ENCODE measurements around the gene SKI.

The SKI gene

DNA sequence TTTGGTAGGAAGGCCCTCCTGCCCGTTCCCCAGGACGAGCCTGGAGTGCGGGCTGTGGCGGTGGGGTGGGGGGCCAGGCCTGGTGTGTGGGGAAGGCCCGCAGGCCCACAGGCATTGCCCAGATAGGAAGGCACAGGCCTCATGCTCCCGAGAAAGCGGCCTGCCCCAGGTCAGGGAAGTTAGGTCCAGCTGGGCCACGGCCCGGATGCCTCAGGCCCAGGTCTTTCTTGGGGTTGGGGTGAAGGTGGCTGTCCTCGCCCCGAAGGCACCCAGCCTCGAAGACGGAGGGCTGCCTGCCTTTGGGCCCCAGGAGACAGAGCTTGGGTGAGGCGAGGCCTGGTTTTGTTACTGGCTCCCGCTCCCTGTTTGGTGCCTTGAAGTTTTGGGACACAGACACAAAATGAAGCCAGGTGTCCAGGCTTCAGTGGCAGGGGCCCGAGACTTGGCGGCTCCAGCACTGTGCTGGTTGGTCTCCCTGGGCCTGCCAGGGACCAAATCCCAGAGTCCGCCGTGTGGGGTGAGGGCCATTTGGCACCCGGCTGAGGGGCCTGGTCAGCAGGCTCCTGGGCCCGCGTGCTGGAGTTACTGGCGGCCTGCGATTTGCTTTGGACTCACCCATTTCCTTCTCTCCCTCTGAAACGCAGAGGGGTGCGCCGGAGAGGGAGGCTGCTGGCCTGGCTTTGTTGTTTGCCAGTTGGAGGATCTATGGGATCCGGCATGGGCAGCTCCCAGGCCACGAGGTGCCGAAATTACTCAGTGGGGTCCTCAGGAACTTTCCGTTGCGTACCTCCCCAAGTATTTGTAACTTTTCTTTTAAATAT is 2.0 kb downstream of the SKI start:
- DNase-seq (ENCODE audit: low read depth): peak; percentile 65

DNA sequence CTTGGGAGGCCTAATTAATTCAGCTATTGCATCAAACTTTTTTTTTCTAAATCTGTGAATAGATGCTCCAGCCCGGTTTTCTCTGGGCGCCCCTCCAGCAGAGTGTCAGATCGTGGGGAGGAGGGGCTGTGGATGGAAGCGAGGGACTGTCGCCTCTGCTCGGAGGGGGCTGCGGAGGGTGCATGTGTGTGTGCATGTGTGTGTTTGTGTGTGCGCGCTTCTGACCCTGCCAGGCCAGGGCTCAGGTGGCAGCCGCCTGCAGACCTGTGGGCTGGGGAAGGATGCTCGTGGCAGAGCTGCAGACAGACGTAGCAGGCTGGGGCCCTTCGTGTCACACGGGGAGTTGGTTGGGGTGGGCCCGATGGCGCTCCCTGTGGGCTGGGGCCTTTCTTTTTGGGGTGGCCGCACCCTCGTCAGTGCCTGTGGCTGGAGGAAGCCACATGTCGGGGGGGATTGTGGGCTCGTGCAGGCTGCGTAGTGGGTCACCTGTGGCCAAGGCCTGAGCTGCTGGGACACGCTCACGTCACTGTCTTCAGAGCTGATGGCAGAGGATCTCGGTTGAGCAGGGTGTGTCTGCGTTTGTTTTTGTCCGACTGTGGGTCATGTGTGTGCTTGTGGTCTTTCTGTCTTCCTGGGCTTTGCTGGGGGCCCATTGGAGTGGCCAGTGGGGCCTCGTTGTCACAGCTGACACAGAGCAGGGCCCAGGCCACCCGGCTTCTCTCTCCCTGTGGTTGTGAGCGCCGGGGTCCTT is 2.8 kb downstream of the SKI start:
- DNase-seq (ENCODE audit: low read depth): peak; percentile 34

DNA sequence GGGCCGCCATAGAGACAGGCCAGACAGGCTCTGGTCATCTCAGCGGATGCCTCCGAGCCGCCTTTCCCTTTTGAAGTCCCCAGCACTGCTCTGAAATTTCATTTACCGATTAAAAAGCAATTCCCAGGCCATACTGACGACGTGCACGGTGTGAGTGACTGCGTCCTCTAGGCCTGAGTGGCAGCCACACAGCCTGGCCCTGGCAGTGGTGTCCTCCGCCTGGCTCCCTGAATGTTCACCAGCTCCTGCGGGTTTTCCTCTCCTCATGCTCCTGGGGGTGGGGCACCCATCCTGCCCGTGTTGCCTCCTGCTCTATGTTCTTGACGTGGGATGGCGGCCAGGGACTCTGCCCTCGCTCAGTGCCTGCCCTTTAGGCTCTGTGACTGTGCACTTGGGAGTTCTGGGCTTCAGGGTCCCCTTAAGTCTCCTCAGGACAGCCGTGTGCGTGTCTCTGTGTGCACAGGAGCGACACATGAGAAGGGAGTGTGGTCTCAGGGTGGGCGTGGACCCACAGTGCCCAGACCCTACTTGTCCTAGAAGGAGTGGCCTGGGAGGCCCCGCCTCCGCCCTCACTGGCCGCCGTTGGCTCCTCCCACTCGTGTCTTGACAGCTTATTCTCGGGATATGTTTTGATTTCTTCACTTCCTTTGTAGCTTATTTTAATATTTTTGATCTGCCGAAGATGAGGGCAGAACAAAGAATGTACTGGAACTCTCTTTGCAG is 3.6 kb downstream of the SKI start:
- DNase-seq (ENCODE audit: low read depth): peak; percentile 68

DNA sequence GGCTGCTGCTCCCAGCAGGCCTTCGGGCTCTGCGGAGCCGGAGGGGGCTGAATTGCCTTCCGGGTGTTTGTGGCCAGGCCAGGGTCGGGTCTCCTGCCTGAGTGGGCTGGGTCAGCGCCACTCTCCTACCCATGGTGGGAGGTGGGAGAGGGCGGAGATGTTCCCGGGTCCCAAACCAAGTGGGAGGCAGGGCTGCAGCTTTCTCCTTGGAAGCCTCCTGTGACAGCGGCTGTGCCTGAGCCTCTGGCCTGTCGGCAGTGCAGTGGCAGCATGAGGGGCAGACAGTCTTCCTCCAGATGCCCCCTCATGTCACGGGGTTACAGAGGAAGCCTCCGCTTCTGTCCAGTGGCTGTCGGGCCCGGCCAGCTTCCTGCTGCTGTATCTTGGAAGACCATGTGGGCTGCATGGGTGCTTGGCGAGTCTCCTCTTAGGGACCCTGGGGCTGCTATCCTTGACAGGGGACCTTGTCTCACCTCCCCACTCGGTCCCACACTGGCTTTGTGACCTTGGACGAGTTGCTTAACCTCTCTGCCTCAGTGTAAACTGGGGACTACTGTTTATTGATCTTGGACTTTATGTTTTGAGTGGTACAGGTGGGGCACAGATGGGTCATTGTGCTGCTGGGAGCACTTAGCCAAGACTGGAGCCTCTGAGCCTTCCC is 4.3 kb downstream of the SKI start:
- DNase-seq (ENCODE audit: low read depth): peak; percentile 13

DNA sequence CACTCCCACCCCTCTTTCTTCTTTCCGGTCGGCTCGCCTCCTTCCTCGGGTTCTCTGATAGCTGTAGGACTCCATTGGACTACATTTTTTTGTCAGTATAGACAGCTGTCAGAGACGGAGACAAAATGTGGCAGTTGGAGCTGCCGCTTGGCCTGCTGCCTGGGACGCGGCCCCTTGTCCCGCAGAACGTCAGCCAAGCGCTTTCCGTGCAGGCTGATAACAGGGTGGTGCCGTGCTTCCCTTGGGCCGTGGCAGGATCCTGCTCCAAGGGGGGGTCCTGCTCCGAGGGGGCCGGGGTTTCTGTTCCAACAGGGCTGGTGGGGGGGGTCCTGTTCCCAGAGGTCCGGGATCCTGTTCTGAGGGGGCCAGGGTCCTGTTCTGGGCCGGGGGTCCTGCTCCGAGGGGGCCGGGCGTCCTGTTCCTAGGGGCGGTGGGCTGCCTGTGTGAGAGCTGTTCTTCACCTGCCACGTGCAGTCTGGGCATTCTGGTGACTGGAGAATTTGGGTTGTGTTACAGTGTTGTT is 4.9 kb downstream of the SKI start:
- DNase-seq (ENCODE audit: low read depth): no peak

DNA sequence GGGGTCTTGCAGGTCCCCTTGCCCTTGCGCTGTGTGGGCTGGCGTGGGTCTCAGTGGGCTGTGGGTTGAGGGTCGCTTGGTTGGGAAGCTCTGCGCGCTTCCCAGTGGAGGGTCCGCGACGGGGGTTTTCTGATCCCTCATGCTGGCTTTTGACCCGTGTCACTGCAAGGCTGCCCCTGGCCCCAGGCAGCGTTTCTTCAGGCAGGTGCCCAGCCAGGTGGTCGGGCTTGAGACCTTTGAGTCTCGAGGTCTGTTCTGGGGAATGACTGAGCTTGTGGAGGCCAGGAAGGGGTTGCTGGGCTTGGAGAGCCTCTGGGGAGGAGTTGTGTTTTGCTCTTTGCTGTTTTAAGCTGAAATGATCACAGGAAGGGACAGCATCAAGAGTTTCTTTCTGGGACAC is 5.3 kb downstream of the SKI start:
- DNase-seq (ENCODE audit: low read depth): no peak

DNA sequence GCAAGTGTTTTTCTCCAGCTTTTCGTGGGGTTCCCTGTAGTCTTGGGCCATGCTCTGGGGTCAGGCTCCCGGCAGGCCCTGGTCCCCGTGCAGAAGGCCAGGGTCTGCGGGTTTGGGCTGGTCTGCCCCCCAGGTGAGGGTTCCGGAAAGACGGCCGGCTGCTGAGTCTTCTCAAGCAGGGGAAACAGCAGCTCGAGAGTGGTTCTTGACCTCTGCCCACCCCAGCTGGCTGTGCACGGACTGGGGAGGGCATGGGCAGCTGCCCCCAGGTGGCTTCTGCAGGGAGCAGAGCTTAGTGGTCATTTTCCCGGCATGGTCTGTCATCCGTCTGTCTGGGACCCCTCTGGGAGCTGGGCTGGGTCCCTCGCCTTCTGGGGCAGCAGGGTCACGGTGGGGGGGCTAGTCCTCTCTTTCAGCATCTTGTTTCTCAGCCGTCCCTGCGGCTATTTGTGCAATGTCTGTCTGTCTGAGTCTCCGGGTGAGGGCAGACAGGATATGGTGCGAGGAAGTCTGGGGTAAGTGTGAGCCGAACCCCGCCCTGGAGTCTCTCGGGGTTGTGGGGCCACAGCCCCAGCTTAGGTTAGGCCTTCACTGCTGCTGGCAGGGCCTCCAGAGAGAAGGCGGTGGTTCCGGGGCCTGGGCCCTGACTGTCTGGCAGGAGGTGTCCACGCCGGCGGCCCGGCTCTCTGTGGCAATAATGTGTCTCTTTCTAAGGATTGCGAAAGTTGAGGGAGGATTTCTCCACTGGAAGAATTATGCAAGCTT is 6.1 kb downstream of the SKI start:
- DNase-seq (ENCODE audit: low read depth): peak; percentile 77

DNA sequence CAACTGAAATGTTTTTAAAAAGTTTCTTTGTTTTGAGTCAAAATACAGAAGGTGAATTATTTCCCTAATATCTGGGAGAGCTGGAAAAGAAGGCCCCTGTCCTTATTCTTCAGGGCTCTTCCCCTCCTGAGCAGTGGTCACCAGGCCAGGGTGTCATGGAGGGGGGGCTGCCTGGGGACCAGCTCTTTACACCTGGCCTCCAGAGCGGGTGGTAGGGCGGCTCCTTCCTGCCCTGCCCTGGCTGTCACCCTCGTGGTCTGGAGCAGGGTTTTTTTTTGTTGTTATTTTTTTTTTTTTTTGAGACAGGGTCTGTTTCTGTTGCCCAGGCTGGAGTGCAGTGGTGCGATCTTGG is 6.6 kb downstream of the SKI start:
- DNase-seq (ENCODE audit: low read depth): no peak

DNA sequence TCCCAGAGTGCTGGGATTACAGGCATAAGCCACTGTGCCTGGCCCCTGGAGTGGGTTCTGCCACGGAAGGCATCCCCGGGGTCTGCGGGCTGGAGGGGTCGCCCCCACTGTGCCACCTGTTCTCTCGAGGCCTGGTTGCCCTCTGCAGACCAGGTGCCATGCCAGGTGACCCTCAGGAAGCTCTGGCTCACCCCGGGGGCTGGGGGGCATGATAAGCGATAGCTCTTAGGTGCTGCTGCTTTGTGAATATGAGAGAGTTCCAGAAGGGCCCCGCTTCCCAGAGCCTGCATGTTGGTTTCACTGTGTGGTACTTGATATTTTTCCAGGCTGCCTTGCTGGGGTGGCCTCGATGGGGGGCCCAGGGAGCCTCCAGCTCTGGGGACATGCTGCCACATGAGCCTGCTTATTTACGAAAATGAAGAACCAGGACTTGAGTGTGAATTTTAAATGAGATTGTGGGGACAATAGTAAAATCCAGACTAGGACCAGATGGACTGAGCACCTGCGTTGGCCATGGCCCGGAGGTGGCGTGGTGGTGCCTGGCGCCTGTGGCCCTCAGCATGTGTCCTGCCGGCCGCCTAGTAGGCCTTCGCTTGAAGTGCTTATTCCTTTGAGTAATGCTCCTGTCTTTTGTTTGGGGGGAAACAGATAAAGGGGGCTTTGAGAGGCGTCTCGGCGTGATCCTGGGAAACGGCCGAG is 7.3 kb downstream of the SKI start:
- no peak for DNase-seq (ENCODE audit: low read depth)

DNA sequence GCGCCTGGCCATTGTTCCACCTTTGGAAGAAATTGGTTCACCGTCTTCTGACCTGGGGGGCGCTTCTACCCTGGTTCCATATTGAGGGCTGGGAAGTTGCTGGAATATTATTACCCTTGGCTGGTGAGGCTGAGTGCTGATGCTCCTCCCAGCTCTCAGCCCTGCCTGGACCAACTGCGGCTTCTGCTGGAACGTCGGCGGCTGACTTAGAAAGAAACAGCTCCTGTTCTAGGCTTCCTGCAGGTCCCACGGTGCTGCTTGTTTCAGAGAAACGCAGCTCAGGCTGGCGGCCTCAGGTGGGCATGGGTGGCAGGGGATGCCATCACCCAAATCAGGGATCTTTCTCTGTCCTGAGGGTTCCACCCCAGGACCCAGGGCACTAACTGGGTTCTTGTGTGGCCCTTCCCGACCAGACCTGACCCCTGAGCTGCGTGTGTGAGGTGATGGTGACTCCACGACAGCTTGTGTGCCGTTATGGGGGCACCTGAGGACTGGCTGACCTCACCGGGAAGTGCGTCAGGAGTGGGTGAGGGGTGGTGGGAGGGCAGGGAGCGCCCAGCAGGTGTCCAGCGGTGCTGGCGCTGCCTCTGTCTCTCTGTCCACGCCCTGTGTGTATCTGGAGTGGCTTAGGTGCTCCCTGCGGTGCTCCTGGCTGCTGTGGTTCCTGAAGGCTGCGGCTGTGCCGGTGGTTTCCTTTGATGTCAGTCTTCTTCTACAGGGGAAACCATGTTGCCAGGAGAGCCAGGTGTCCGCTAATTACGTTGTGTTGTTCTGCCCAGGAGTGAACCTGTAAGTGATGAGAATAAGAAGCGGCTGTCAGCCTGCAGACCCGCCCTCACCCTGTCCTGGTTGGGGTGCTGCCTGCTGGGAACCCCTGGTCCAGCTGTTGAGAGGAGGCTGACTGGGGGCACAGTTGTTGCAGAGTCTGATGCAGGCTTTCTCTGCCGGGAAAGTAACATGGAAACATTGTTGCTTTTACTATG is 8.9 kb downstream of the SKI start:
- no peak for DNase-seq (ENCODE audit: low read depth)

DNA sequence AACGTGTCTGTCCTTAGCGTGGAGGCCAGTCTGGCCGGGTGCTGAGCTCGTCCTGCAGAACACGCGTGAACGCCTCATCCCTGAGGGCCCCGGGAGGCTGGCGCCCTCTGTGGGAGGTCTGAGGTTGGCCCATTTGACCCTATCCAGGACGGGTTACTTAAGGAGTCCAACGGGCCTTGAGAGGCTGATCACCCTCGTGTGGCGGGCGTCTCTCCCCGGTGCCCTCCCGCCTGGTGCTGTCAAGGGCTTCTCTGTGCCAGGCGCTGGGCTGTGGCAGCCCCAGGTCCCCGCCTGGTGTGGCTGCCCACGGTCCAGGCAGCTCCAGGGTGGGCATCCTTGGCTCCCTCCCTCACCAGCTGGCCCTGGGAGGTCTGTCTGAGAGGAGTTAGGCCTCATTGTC is 9.7 kb downstream of the SKI start:
- peak; percentile 13 for DNase-seq (ENCODE audit: low read depth)

DNA sequence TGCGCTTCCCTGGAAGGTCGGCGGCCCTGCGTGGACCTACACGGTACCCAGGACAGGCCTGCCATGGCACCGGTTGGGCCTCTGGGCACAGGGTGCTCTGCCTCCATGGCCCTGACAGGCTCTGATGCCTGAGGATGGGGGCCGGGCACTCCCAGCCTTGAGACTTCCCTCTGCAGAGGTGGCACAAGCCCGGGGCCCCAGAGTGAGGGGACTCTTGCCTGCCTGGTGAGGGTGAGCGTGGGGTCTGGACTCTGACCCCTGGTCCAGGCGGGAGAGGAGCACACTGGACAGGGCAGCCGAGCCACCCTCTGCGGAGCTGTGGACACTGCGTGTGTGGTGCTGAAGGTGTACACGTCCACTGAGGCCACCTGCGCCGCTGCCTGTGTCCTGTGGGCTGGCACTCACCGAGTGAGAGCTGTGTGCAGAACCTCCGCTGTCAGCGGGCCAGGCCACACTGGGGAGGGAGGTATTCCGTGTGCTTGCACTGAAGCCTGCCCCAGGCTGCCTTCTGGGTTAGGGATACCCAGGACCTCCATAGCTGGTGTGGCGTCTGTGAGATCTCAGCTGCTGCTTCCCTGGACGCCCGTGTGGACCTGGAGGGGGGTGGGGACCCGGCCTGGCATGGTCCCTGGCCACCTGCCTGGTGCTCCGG is 10.4 kb downstream of the SKI start:
- DNase-seq (ENCODE audit: low read depth): no peak

DNA sequence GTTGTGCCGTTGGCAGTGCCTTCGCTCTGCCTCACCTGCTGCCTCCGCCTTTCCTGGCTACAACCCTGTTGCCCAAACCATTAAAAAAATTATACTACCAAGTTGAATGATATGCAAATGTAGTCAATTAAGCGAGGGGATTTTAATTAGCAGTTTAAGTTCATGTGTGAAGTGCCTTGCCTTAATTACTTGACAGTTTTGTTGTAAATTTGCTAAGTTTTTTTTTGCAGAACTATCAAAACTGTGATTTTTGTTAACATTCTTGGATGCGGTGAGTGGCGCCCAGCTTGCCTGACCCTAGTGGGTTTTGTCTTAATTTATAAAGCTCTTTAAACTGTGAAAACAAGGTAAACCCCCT is 10.9 kb downstream of the SKI start:
- DNase-seq (ENCODE audit: low read depth): no peak

DNA sequence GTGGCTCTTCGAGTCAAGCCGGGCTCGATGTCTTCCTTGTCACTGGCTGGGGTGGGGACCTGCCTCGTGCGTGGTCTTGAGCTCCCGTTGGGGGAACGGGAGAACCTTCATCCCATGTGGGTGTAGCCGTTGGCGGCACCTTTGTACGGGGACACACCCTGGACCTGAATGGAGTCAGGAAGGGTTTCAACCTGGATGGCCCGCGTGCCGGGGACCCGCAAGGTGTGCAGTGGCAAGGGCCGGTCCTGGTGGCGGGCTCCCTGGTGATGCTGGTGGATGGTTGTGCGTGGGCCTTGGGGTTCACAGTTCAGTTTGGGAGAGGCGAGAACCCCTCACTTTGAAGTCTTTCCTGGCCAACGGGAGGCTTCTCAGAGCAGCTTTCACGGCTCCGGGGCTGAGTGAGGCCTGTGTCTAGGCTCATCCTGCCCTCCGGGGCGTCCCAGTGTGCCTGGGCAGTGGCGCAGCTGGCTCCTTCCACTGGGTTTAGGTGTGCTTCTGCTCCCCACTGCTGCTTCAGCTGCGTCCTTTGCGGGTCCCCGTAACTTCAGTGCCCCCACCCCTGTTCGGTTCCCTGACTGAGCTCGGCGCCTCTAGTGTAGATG is 11.4 kb downstream of the SKI start:
- DNase-seq (ENCODE audit: low read depth): no peak

DNA sequence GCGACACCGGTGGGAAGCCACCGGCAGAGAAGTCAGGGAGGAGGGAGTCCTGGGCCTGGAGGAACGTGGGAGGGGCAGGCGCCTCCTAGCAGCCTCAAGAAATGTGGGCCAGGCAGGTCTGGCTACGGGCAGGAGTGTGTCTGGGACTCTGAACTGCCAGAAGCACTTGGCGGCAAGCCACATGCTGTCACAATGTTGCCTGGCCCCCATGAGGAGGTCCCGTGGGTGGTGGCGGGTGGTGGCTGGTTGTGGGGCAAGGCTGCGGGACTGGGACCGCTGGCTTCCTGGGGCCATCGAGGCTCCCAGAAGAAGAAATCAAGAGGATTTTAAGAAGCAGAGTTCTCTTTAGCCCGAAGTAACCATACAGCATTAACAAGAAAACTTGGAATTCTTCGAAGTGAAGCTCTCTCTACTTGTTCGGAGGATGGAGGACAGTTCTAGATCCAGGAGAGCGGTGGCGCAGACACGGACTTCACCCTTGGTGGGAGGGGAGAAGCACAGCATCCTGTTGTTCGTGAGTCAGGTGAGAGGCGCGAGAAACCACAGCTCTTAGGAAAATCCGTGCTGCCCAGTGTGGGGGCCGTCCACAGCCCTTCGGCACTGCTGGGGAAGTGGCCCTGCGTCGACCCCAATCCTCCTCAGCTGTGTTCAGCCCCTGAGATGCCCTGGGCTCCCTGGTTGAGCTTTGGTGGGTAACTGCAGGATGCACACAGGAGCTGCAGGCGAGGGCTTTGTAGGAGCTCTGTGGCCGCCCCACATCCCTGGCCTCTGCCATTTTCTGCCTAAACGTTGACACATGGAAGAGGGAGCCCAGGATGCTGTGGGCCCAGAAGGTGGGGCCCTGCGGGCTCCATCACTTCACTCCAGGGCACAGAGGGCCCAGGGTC is 12.4 kb downstream of the SKI start:
- DNase-seq (ENCODE audit: low read depth): no peak

DNA sequence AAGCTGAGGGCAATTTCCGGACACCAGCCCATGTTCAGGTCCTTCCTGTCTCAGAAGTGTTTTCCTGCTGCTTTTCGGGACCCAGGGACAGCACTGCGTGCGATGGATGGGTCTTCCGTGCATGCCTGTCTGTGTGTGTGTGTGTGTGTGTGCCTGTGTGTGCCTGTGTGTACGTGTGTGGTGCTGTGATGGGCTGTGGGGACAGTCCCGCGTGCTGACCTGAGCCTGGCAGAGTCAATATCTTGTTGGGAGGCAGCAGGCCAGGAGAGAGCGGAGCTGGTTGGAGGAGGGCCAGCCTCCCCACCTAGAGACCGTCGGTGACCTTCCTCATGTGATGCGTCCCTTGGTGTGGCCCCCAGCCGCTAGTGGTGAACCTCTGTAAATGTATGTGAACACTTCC is 13.7 kb downstream of the SKI start:
- no peak for DNase-seq (ENCODE audit: low read depth)

DNA sequence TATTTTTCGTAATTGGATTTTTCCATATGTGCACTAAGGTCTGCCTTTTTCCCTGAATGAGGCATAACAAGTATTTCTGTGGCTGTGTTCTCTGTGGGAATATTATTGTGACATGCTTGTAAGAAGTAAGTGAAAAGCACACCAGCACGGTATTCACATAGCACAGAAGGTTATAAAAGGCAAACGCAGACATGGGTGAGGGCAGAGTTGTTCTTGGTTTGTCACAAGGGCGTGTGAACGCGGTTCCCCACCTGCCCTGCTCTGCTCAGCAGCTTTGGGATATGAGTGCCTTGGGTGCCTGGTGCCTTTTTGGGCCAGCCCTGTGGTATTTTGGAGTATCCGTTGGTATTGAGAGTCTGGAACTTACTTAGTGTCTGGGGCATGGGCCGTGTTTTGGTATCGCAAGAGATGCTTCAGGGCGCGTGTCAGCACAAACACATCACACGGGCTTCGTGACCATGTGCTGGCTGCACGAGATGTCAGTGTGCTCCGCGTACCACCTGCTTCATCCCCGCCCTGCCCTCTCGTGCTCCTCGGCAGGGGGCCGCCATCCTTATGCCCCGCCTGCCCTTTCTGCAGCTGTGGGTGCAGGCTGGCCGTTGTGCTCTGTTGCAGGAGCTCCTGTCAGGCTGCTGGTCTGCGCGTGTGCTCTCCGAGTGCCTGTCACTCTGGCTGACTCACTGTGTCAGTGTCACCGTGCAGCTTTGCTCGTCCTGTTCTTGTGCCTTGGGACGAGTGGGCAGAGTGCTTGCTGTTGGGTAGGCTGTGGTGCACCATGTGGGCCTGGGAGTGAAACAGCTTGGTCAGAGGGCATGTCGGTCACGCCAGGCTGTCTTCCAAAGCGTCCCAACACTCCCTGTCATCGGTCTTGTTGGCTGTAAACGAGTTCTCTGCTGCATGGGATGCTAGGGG is 15.0 kb downstream of the SKI start:
- DNase-seq (ENCODE audit: low read depth): no peak

Data from ELR (cell line).